Stimulated activated CD8-positive, alpha-beta memory T cell treated with anti-CD3 and anti-CD28 coated beads, Interleukin-4, amount 100 ng/mL, for 1 hour (primary cell): ENCODE data around the gene EFNA1.
"Not testable (repeated sequence)": the region's sequence is repeated elsewhere in the genome, so short reads cannot be mapped to it uniquely, and the experiment has no call there.

Experiments used
- DNase-seq, 2 donors: peaks; one replicate each; pipeline ENCODE4 v3.0.0-alpha.2; 2020; ENCODE audit warnings: low read depth in 2 of 2, low spot score in 1 of 2

Gene EFNA1

GRCh38 chr1:155092131-155092530, 35.5 kb upstream of the EFNA1 start:
- no peak for DNase-seq

- no peak for DNase-seq
These were observed 35.0 kb upstream of the EFNA1 start for GRCh38 chr1:155092641-155093040.

- no peak for DNase-seq
These were observed 33.6 kb upstream of the EFNA1 start for GRCh38 chr1:155093911-155094621.

GRCh38 chr1:155094622-155094948, 33.1 kb upstream of the EFNA1 start:
- no peak for DNase-seq

- no peak for DNase-seq
These were observed 28.3 kb upstream of the EFNA1 start for GRCh38 chr1:155099331-155099730.

- no peak for DNase-seq
These were observed 24.4 kb upstream of the EFNA1 start for GRCh38 chr1:155103325-155103724.

GRCh38 chr1:155104605-155105534, 22.8 kb upstream of the EFNA1 start:
- DNase-seq = no peak

GRCh38 chr1:155105604-155106011, 22.1 kb upstream of the EFNA1 start:
- no peak for DNase-seq

- DNase-seq = no peak
These were observed 20.8 kb upstream of the EFNA1 start for GRCh38 chr1:155106862-155107261.

- no peak for DNase-seq
These were observed 20.1 kb upstream of the EFNA1 start for GRCh38 chr1:155107309-155108264.

- no peak for DNase-seq
These were observed 19.4 kb upstream of the EFNA1 start for GRCh38 chr1:155108296-155108695.

- DNase-seq = no peak
These were observed 17.3 kb upstream of the EFNA1 start for GRCh38 chr1:155110381-155110780.

- DNase-seq = no peak
These were observed 16.9 kb upstream of the EFNA1 start for GRCh38 chr1:155110826-155111225.

- no peak for DNase-seq
These were observed 14.2 kb upstream of the EFNA1 start for GRCh38 chr1:155113450-155113980.

GRCh38 chr1:155116113-155116764, 11.4 kb upstream of the EFNA1 start:
- no peak for DNase-seq

GRCh38 chr1:155117610-155118009, 10.1 kb upstream of the EFNA1 start:
- DNase-seq = no peak

- not testable (repeated sequence) for DNase-seq
These were observed 9.6 kb upstream of the EFNA1 start for GRCh38 chr1:155118090-155118489.

GRCh38 chr1:155120253-155120652, 7.4 kb upstream of the EFNA1 start:
- DNase-seq = no peak

GRCh38 chr1:155121249-155121648, 6.4 kb upstream of the EFNA1 start:
- no peak for DNase-seq

GRCh38 chr1:155122308-155122707, 5.4 kb upstream of the EFNA1 start:
- DNase-seq = no peak

GRCh38 chr1:155123801-155124200, 3.9 kb upstream of the EFNA1 start:
- no peak for DNase-seq
